NK-92 treated with Interleukin-12 subunit alpha and Interleukin-12 subunit beta, amount 100 ng/mL, for 24 hours (cell line): ENCODE data around the gene KIAA1191.

Experiments
- DNase-seq: peaks from one replicate; lab custom pipeline; 2025; lab: John Stamatoyannopoulos, UW

KIAA1191 gene

GRCh38 chr5:176389135-176390123, 27.9 kb upstream of the KIAA1191 start:
- no peak for DNase-seq

- peak; percentile 99 for DNase-seq
Observed at GRCh38 chr5:176388444-176389134, 27.0 kb upstream of the KIAA1191 start, which contains the start of the genes HIGD2A and NOP16. HIGD2A (plus strand) TSS chr5:176388751; CDS start chr5:176388820, 69 bp downstream. NOP16 (minus strand) TSS chr5:176388598; CDS start chr5:176388539, 59 bp downstream.

- DNase-seq, result no peak
Observed at GRCh38 chr5:176388003-176388443, 26.5 kb upstream of the KIAA1191 start.

- no peak for DNase-seq
Observed at GRCh38 chr5:176387384-176387925, 25.9 kb upstream of the KIAA1191 start.

- no peak for DNase-seq
Observed at GRCh38 chr5:176386491-176386890, 24.9 kb upstream of the KIAA1191 start.

- DNase-seq, result no peak
Observed at GRCh38 chr5:176384991-176385390, 23.4 kb upstream of the KIAA1191 start.

GRCh38 chr5:176384366-176384930, 22.9 kb upstream of the KIAA1191 start:
- no peak for DNase-seq

- no peak for DNase-seq
Observed at GRCh38 chr5:176383961-176384360, 22.4 kb upstream of the KIAA1191 start.

- no peak for DNase-seq
Observed at GRCh38 chr5:176383248-176383905, 21.8 kb upstream of the KIAA1191 start.

- DNase-seq, result no peak
Observed at GRCh38 chr5:176382721-176383120, 21.2 kb upstream of the KIAA1191 start.

GRCh38 chr5:176381979-176382378, 20.4 kb upstream of the KIAA1191 start:
- no peak for DNase-seq

- no peak for DNase-seq
Observed at GRCh38 chr5:176381423-176381822, 19.9 kb upstream of the KIAA1191 start.

GRCh38 chr5:176379881-176380280, 18.3 kb upstream of the KIAA1191 start:
- DNase-seq, result no peak

GRCh38 chr5:176373100-176373818, 11.7 kb upstream of the KIAA1191 start:
- no peak for DNase-seq

GRCh38 chr5:176371621-176372539, 10.3 kb upstream of the KIAA1191 start:
- DNase-seq, result no peak

GRCh38 chr5:176369934-176370711, 8.6 kb upstream of the KIAA1191 start:
- no peak for DNase-seq

- DNase-seq, result no peak
Observed at GRCh38 chr5:176368726-176369125, 7.2 kb upstream of the KIAA1191 start.

GRCh38 chr5:176366232-176366894, 4.8 kb upstream of the KIAA1191 start:
- no peak for DNase-seq
